HCT116 (cell line): ENCODE results near the gene RIOX2. TPM values are rescaled to one million over a fixed set of nuclear protein-coding genes. Genes with fewer than 3 reads are reported as not detected.

ENCODE experiments used
- ATAC-seq: fragments of 200-7000 bp; cut with Tn5 transposase; 2 replicates; pipeline ENCODE4 v1.9.1; 2020; ENCODE audit warnings: mild to moderate bottlenecking, moderate library complexity
- BruUV-seq: library from RNA; stranded (reverse); fragments of 400-500 nt; replicated peaks from 2 replicates; lab custom pipeline; 2021; lab: Mats Ljungman, UMichigan
- CTCF ChIA-PET: fragments of 300-600 bp; sonication (Branson Sonifier 250); formaldehyde crosslinking; loops from one replicate; lab custom pipeline; 2021; ENCODE audit warnings: antibody characterized with exemption; lab: Charles Lee
- POLR2A ChIA-PET: fragments of 300-600, 350-600 bp; sonication (Branson Sonifier 250); formaldehyde crosslinking; loops from one replicate; lab custom pipeline; 2021; ENCODE audit warnings: antibody characterized with exemption; lab: Charles Lee
- RAD21 ChIA-PET, 2 experiments: fragments of 300-600 bp; sonication (Branson Sonifier 250); formaldehyde crosslinking; loops; one replicate each; lab custom pipeline; 2023; ENCODE audit warnings: low total read pairs in 2 of 2; ENCODE audit not compliant: uncharacterized antibody in 2 of 2, unreplicated experiment in 2 of 2, low non-redundant PET in 1 of 2; lab: Charles Lee
- DNase-seq: peaks from one replicate; pipeline ENCODE4 v3.0.0-alpha.2; 2010; ENCODE audit warnings: low read depth, low spot score
- H2AFZ ChIP-seq: fragments of 200-600 bp; shearing (Covaris generic), sonication (generic); 2 replicates; pipeline ENCODE4 v1.6.1; 2017; ENCODE audit warnings: low read depth, mixed run types, mixed read lengths, antibody characterized with exemption, low read length; ENCODE audit not compliant: poor library complexity, severe bottlenecking
- H3K27ac ChIP-seq: 2 replicates; pipeline ENCODE4 v1.5.1; 2012; ENCODE audit warnings: low read depth, low read length
- H3K27me3 ChIP-seq: fragments of 200-600 bp; sonication (generic); 2 replicates; pipeline ENCODE4 v1.6.1; 2016; ENCODE audit warnings: mixed run types, low read length, mixed read lengths; ENCODE audit not compliant: insufficient read depth
- H3K36me3 ChIP-seq, 2 experiments: fragments of 200-500 bp in 1 of 2; fragments of 200-600 bp in 1 of 2; sonication (Bioruptor generic) in 1 of 2; sonication (generic) in 1 of 2; 2 replicates each; pipeline versions ENCODE4 v1.5.1 to v1.6.1; 2014 to 2016; ENCODE audit warnings: low read length in 2 of 2, inconsistent platforms in 1 of 2, mixed read lengths in 1 of 2, mixed run types in 1 of 2; ENCODE audit not compliant: insufficient read depth in 2 of 2, control insufficient read depth in 1 of 2
- H3K4me1 ChIP-seq, 2 experiments: fragments of 200-600 bp in 1 of 2; sonication (generic) in 1 of 2; 2 replicates each; pipeline versions ENCODE4 v1.5.1 to v1.6.1; 2012 to 2017; ENCODE audit warnings: low read length in 2 of 2, inconsistent platforms in 1 of 2, mild to moderate bottlenecking in 1 of 2, mixed read lengths in 1 of 2, mixed run types in 1 of 2, moderate library complexity in 1 of 2; ENCODE audit not compliant: insufficient read depth in 2 of 2, control insufficient read depth in 1 of 2
- H3K4me2 ChIP-seq: fragments of 200-600 bp; sonication (generic); 2 replicates; pipeline ENCODE4 v1.6.1; 2017; ENCODE audit warnings: mixed run types, low read length, mixed read lengths
- H3K4me3 ChIP-seq, 2 experiments: fragments of 200-600 bp in 1 of 2; sonication (generic) in 1 of 2; replicated peaks in 1 of 2; 2 replicates each; pipeline ENCODE4 v1.5.1; 2011 to 2016; ENCODE audit warnings: low read length in 2 of 2, control low read depth in 1 of 2, low read depth in 1 of 2, mild to moderate bottlenecking in 1 of 2, mixed read lengths in 1 of 2, mixed run types in 1 of 2
- H3K79me2 ChIP-seq: fragments of 200-600 bp; sonication (generic); 2 replicates; pipeline ENCODE4 v1.6.1; 2017; ENCODE audit warnings: mild to moderate bottlenecking, mixed run types, low read length, moderate library complexity, mixed read lengths; ENCODE audit not compliant: insufficient read depth
- H3K9ac ChIP-seq: fragments of 200-600 bp; sonication (generic); 2 replicates; pipeline ENCODE4 v1.6.1; 2016; ENCODE audit warnings: low read length, mixed read lengths
- H3K9me2 ChIP-seq: fragments of 200-600 bp; sonication (generic), shearing (Covaris generic); 2 replicates; pipeline ENCODE4 v1.6.1; 2017; ENCODE audit warnings: mixed run types, mild to moderate bottlenecking, moderate library complexity; ENCODE audit not compliant: insufficient read depth
- H3K9me3 ChIP-seq, 2 experiments: fragments of 200-500 bp in 1 of 2; fragments of 200-600 bp in 1 of 2; sonication (Bioruptor generic) in 1 of 2; sonication (generic) in 1 of 2; 2 replicates each; pipeline ENCODE4 v1.6.1; 2014 to 2017; ENCODE audit warnings: low read length in 2 of 2, mixed read lengths in 2 of 2, inconsistent platforms in 1 of 2, low read depth in 1 of 2, mild to moderate bottlenecking in 1 of 2, mixed run types in 1 of 2, moderate library complexity in 1 of 2; ENCODE audit not compliant: control insufficient read depth in 1 of 2, insufficient read depth in 1 of 2
- H4K20me1 ChIP-seq: fragments of 200-600 bp; sonication (generic), shearing (Covaris generic); 2 replicates; pipeline ENCODE4 v1.6.1; 2017; ENCODE audit warnings: mixed run types, mild to moderate bottlenecking, moderate library complexity; ENCODE audit not compliant: insufficient read depth
- CEBPB ChIP-seq: IDR thresholded peaks from 2 replicates; pipeline ENCODE4 v1.6.1; 2012; ENCODE audit warnings: low read depth
- EGR1 ChIP-seq: IDR thresholded peaks from 2 replicates; pipeline ENCODE4 v1.6.1; 2012; ENCODE audit warnings: low read depth
- EZH2 ChIP-seq: fragments of 200-600 bp; sonication (generic); IDR thresholded peaks from 2 replicates; pipeline ENCODE4 v1.6.1; 2017; ENCODE audit warnings: antibody characterized with exemption, mixed run types
- EZH2phosphoT487 ChIP-seq: fragments of 200-600 bp; IDR thresholded peaks from 2 replicates; pipeline ENCODE4 v1.6.1; 2018; ENCODE audit warnings: antibody characterized with exemption, borderline replicate concordance
- JUND ChIP-seq: IDR thresholded peaks from 2 replicates; pipeline ENCODE4 v1.6.1; 2012
- POLR2A ChIP-seq: IDR thresholded peaks from 2 replicates; pipeline ENCODE4 v1.7.0; 2011; ENCODE audit warnings: borderline replicate concordance; ENCODE audit not compliant: insufficient read depth, insufficient read length; ENCODE audit errors: extremely low read depth
- POLR2AphosphoS5 ChIP-seq: IDR thresholded peaks from 2 replicates; pipeline ENCODE4 v1.6.1; 2011; ENCODE audit warnings: mild to moderate bottlenecking, low read depth, low read length, moderate library complexity
- RAD21 ChIP-seq: IDR thresholded peaks from 2 replicates; pipeline ENCODE4 v1.6.1; 2012; ENCODE audit warnings: low read depth, mild to moderate bottlenecking
- SIN3A ChIP-seq: IDR thresholded peaks from 2 replicates; pipeline ENCODE4 v1.6.1; 2012; ENCODE audit warnings: low read depth
- SP1 ChIP-seq: IDR thresholded peaks from 2 replicates; pipeline ENCODE4 v1.6.1; 2012; ENCODE audit warnings: low read depth
- SRF ChIP-seq: IDR thresholded peaks from 2 replicates; pipeline ENCODE4 v1.6.1; 2012; ENCODE audit warnings: low read depth
- YY1 ChIP-seq: IDR thresholded peaks from 2 replicates; pipeline ENCODE4 v1.6.1; 2011; ENCODE audit warnings: low read length, low read depth, moderate library complexity, mild to moderate bottlenecking; ENCODE audit not compliant: insufficient replicate concordance; ENCODE audit errors: extremely low read depth
- ZFX ChIP-seq: fragments of 450-650 bp; IDR thresholded peaks from 2 replicates; pipeline ENCODE4 v1.6.1; 2017
- ZNF274 ChIP-seq: fragments of 200-500 bp; sonication (Bioruptor generic); IDR thresholded peaks from 2 replicates; pipeline ENCODE4 v1.6.1; 2014; ENCODE audit warnings: mild to moderate bottlenecking, low read depth, low read length, inconsistent platforms
- intact Hi-C: fragments of 100-400 bp; cut with micrococcal nuclease; formaldehyde crosslinking; loops from 2 replicates; pipeline ENCODE4 v1.10.0; 2022
- total RNA-seq: library from RNA; stranded (reverse); gene quantifications from one replicate; pipeline ENCODE4 v1.2.1, GENCODE V29; 2021; ENCODE audit not compliant: unreplicated experiment
- TF ChIP-seq, protein P1 (sequence below): IDR thresholded peaks from 2 replicates; pipeline ENCODE4 v1.6.1; 2011; ENCODE audit warnings: mild to moderate bottlenecking, low read length, moderate library complexity; ENCODE audit not compliant: insufficient replicate concordance; ENCODE audit errors: extremely low read depth
- TF ChIP-seq, protein P2 (sequence below), 3 experiments: fragments of 200-600 bp in 1 of 3; sonication (generic) in 1 of 3; IDR thresholded peaks in 2 of 3; conservative IDR thresholded peaks in 1 of 3; 2 replicates each; pipeline ENCODE4 v1.5.1; 2012 to 2017; ENCODE audit warnings: low read depth in 2 of 3, low read length in 2 of 3, antibody characterized with exemption in 1 of 3, borderline replicate concordance in 1 of 3, control low read depth in 1 of 3, mild to moderate bottlenecking in 1 of 3, mixed read lengths in 1 of 3, mixed run types in 1 of 3, moderate library complexity in 1 of 3; ENCODE audit not compliant: insufficient read depth in 1 of 3

Gene RIOX2
- total RNA-seq, 1 experiment from 2014 or later, result 39.1 TPM

DNA sequence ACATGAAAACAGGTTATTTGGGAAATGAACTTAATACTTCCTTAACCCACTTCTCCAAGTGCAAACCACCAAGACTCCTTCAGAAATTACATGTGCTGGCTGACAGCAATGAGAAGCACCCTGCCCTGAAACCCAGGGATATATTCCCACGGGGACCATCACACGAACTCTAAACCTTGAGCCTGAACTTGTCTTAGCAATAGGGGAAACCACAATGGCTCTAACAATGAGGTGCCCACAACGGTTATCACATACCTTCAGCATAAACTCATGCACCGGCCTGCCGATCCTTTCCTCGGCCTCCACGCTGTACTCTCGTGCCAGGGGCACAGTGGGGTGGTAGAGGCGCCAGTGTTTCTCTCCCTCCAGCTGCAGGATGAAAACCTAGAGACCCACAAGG is 13.4 kb downstream of the RIOX2 start:
- H3K9ac ChIP-seq, result no peak overlapping the region
- H3K27ac ChIP-seq, result no peak overlapping the region
- peaks cover 65% of the 10 kb centered on the region for H3K79me2 ChIP-seq
- intact Hi-C loops, result no loop called here
- RAD21 ChIA-PET, result no interaction called here
- TF ChIP-seq POLR2A, result no peak
- no peak for TF ChIP-seq EZH2
- TF ChIP-seq ZNF274, result no peak
- TF ChIP-seq SP1, result no peak
- no peak for TF ChIP-seq SIN3A
- TF ChIP-seq RAD21, result no peak
- TF ChIP-seq CEBPB, result no peak
- TF ChIP-seq, protein P1, sequence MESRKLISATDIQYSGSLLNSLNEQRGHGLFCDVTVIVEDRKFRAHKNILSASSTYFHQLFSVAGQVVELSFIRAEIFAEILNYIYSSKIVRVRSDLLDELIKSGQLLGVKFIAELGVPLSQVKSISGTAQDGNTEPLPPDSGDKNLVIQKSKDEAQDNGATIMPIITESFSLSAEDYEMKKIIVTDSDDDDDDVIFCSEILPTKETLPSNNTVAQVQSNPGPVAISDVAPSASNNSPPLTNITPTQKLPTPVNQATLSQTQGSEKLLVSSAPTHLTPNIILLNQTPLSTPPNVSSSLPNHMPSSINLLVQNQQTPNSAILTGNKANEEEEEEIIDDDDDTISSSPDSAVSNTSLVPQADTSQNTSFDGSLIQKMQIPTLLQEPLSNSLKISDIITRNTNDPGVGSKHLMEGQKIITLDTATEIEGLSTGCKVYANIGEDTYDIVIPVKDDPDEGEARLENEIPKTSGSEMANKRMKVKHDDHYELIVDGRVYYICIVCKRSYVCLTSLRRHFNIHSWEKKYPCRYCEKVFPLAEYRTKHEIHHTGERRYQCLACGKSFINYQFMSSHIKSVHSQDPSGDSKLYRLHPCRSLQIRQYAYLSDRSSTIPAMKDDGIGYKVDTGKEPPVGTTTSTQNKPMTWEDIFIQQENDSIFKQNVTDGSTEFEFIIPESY, result no peak
- TF ChIP-seq ZFX, result no peak
- no peak for TF ChIP-seq JUND
- TF ChIP-seq, protein P2, sequence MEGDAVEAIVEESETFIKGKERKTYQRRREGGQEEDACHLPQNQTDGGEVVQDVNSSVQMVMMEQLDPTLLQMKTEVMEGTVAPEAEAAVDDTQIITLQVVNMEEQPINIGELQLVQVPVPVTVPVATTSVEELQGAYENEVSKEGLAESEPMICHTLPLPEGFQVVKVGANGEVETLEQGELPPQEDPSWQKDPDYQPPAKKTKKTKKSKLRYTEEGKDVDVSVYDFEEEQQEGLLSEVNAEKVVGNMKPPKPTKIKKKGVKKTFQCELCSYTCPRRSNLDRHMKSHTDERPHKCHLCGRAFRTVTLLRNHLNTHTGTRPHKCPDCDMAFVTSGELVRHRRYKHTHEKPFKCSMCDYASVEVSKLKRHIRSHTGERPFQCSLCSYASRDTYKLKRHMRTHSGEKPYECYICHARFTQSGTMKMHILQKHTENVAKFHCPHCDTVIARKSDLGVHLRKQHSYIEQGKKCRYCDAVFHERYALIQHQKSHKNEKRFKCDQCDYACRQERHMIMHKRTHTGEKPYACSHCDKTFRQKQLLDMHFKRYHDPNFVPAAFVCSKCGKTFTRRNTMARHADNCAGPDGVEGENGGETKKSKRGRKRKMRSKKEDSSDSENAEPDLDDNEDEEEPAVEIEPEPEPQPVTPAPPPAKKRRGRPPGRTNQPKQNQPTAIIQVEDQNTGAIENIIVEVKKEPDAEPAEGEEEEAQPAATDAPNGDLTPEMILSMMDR (IDR thresholded peaks at IDR 0.05 in 2 of 3, conservative IDR thresholded peaks at IDR 0.05 in 1 of 3; ENCODE audit: borderline replicate concordance in 1 of 3, insufficient read depth in 1 of 3, low read depth in 2 of 3, low read length in 2 of 3), result no peak
- TF ChIP-seq EGR1, result no peak
- no peak for TF ChIP-seq YY1
- no peak for TF ChIP-seq SRF
- TF ChIP-seq POLR2AphosphoS5, result no peak
- TF ChIP-seq EZH2phosphoT487, result no peak
- TF ChIP-seq, all 23 proteins: peak for 0
- no TSS peak for BruUV-seq
- no peaks in the 10 kb centered on the region for H4K20me1 ChIP-seq
- no peak for ATAC-seq
- H3K27me3 ChIP-seq, result no peaks in the 10 kb centered on the region
- H3K36me3 ChIP-seq, result peaks cover 14 to 56% of the 10 kb centered on the region in 2 experiments; a peak in 3 of 4 replicates
- no peak overlapping the region for H2AFZ ChIP-seq
- H3K4me2 ChIP-seq, result no peak overlapping the region
- CTCF ChIA-PET, result no interaction called here
- no peaks in the 10 kb centered on the region for H3K4me1 ChIP-seq
- no peak for DNase-seq
- H3K4me3 ChIP-seq, result no peak overlapping the region
- no peaks in the 10 kb centered on the region for H3K9me3 ChIP-seq
- H3K9me2 ChIP-seq, result no peaks in the 10 kb centered on the region
- POLR2A ChIA-PET, result no interaction called here
